IPS-18c (cell line): ENCODE results near the gene USP28.

Source experiments
- H3K4me3 ChIP-seq: 2 replicates; pipeline ENCODE4 v1.7.0; 2013; ENCODE audit warnings: low read depth, mild to moderate bottlenecking, low read length, moderate library complexity; ENCODE audit not compliant: insufficient read depth
- H3K9me3 ChIP-seq: one replicate; pipeline ENCODE4 v1.6.1; 2013; ENCODE audit warnings: mild to moderate bottlenecking, low read length, moderate library complexity; ENCODE audit not compliant: control insufficient read depth, insufficient read depth

USP28 gene

DNA sequence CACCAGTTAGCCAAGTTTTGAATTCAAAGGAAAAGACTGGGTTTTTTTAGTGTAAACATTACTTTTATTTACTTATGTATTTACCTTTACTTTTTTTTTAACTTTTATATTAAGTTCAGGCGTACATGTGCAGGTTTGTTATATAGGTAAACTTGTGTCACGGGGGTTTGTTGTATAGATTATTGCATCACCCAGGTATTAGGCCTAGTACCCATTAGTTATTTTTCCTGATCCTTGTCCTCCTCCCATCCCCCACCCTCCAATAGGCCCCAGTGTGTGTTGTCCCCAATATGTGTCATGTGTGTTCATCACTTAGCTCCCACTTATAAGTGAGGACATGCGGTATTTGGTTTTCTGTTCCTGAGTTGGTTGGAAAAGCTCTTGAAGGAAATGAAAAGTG lies 122.4 kb downstream of the USP28 start:
- no peak overlapping the region for H3K4me3 ChIP-seq
- H3K9me3 ChIP-seq, result peaks cover 2% of the 10 kb centered on the region
